HepG2 (cell line): ENCODE measurements around the gene CAVIN2. TPM values are rescaled to one million over a fixed set of nuclear protein-coding genes. Genes with fewer than 3 reads are reported as not detected.
A peak's percentile ranks its signal among the peaks of the same experiment; 100 is the strongest.

Experiments used
- CC2D1A ChIP-seq: sonication (generic); formaldehyde crosslinking; IDR thresholded peaks from 2 replicates; pipeline ENCODE4 v1.8.1; 2023; ENCODE audit warnings: mild to moderate bottlenecking, missing genetic modification reagents
- GATAD2A ChIP-seq: IDR thresholded peaks from 2 replicates; pipeline ENCODE4 v1.6.1; 2016
- NKX3-1 ChIP-seq: sonication (generic); formaldehyde crosslinking; IDR thresholded peaks from 2 replicates; pipeline ENCODE4 v1.5.0; 2020; ENCODE audit warnings: missing genetic modification reagents
- NR2F1 ChIP-seq, 2 experiments: fragments of 450-650 bp in 1 of 2; formaldehyde crosslinking in 1 of 2; IDR thresholded peaks; 2 replicates each; pipeline versions ENCODE4 v1.5.0 to v1.6.1; 2016 to 2020; ENCODE audit warnings: mild to moderate bottlenecking in 1 of 2, missing compliant biosample characterization in 1 of 2, missing genetic modification reagents in 1 of 2, moderate library complexity in 1 of 2
- NRL ChIP-seq: sonication (generic); formaldehyde crosslinking; IDR thresholded peaks from 2 replicates; pipeline ENCODE4 v1.5.0; 2020; ENCODE audit warnings: missing genetic modification reagents, mild to moderate bottlenecking, moderate library complexity, borderline replicate concordance
- ONECUT2 ChIP-seq: sonication (generic); formaldehyde crosslinking; IDR thresholded peaks from 2 replicates; pipeline ENCODE4 v1.4.0; 2020; ENCODE audit warnings: missing genetic modification reagents
- PHF8 ChIP-seq: sonication (generic); formaldehyde crosslinking; IDR thresholded peaks from 2 replicates; pipeline ENCODE4 v1.5.0; 2020; ENCODE audit warnings: missing genetic modification reagents
- SMAD3 ChIP-seq: sonication (generic); formaldehyde crosslinking; IDR thresholded peaks from 2 replicates; pipeline ENCODE4 v1.4.0; 2020; ENCODE audit warnings: missing genetic modification reagents
- XBP1 ChIP-seq: sonication (generic); formaldehyde crosslinking; IDR thresholded peaks from 2 replicates; pipeline ENCODE4 v1.5.0; 2020; ENCODE audit warnings: missing genetic modification reagents
- ZNF274 ChIP-seq: sonication (generic); formaldehyde crosslinking; IDR thresholded peaks from 2 replicates; pipeline ENCODE4 v1.5.1; 2020; ENCODE audit warnings: mild to moderate bottlenecking, missing genetic modification reagents
- ZNF333 ChIP-seq: sonication (generic); formaldehyde crosslinking; IDR thresholded peaks from 2 replicates; pipeline ENCODE4 v1.4.0; 2020; ENCODE audit warnings: mild to moderate bottlenecking, missing genetic modification reagents, borderline replicate concordance
- ZNF547 ChIP-seq: sonication (generic); formaldehyde crosslinking; IDR thresholded peaks from 2 replicates; pipeline ENCODE4 v1.5.1; 2020; ENCODE audit warnings: mild to moderate bottlenecking, missing genetic modification reagents
- ZSCAN30 ChIP-seq: sonication (generic); formaldehyde crosslinking; IDR thresholded peaks from 2 replicates; pipeline ENCODE4 v1.5.0; 2020; ENCODE audit warnings: mild to moderate bottlenecking, missing genetic modification reagents
- polyA plus RNA-seq, 8 experiments: library from polyadenylated mRNA; depleted of rRNA in 3 of 8; stranded (reverse) in 7 of 8; unstranded in 1 of 8; fragments of >200 nt; fragmentation: Illumina TruSeq in 4 of 8; extraction: Trizol in 4 of 8; gene quantifications; 2 replicates each; pipeline versions ENCODE4 v1.2.1 to v1.2.3, GENCODE V29; 2011 to 2016; ENCODE audit warnings: low read depth in 4 of 8, missing spikeins in 1 of 8, mixed read lengths in 1 of 8; ENCODE audit not compliant: insufficient read depth in 1 of 8
- total RNA-seq, 5 experiments: library from RNA; depleted of rRNA; stranded (reverse); fragments of >200 nt; fragmentation: Illumina TruSeq; extraction: Trizol; gene quantifications; 2 replicates each; pipeline ENCODE4 v1.2.3, GENCODE V29; 2016; ENCODE audit warnings: low read depth in 1 of 5
- TF ChIP-seq, protein P1 (sequence below): sonication (generic); formaldehyde crosslinking; IDR thresholded peaks from 2 replicates; pipeline ENCODE4 v1.8.0; 2022; ENCODE audit warnings: mild to moderate bottlenecking, missing genetic modification reagents, moderate library complexity
- TF ChIP-seq, protein P2 (sequence below), 2 experiments: fragments of 450-650 bp in 1 of 2; sonication (generic) in 1 of 2; formaldehyde crosslinking in 1 of 2; IDR thresholded peaks; 2 replicates each; pipeline versions ENCODE4 v1.6.1 to v1.8.0; 2016 to 2022; ENCODE audit warnings: antibody characterized with exemption in 1 of 2, mild to moderate bottlenecking in 1 of 2, missing genetic modification reagents in 1 of 2
- TF ChIP-seq, protein P3 (sequence below): sonication (generic); formaldehyde crosslinking; IDR thresholded peaks from 2 replicates; pipeline ENCODE4 v1.5.0; 2020; ENCODE audit warnings: mild to moderate bottlenecking, low read depth, missing genetic modification reagents, borderline replicate concordance

Gene CAVIN2
- total and polyA plus RNA-seq, 2 of the 13 experiments (the other 11 are each of a cell fraction or from before 2014, with no cell fraction given): 7.6 to 38.8 TPM

DNA sequence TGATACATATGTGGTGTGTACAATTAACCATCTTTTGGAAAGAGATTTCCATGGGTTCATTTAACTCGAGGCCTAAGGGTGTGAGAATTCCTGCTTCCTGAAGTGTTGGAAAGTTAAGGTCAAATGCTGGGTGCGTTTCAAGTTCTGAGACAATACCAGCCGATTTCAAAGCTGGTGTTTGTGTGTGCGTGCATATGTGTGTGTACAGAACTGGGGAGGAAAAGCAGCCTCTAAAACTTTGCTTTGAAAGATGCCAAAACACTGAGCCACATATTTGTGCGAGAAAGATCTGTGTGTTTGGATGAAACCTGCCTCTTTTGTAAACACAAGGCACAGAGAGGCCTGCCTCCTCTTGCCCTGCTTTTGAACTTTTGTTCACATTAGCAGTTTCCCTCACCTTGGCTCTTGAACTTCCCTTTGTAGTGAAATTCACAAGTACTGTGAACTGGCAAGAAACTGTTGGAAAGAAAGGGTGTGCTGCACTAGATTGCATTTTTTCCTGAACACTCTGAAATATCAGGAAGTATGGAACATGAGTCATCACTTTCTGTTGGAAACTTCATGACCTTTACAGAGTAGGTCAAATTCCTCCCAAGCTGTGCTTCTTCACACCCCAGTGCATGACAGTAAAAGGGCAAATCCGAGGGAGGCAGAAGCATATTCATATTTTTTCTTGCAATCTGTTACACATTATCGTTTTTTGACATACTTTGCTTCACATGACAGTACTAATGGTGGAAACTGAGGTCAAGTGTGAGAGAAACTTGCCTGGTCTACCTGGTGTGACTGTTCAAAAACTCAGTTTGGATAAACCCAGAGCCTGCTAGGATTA lies 20.0 kb upstream of the CAVIN2 start (continued):
- TF ChIP-seq ZNF333 (CRISPR knock-in tag) (no peak), XBP1 (CRISPR knock-in tag) (peak; percentile 72; the same call in 1 of the 2 replicates), ZNF547 (peak; percentile 67), NKX3-1 (CRISPR knock-in tag) (peak; percentile 95), ZSCAN30 (CRISPR knock-in tag) (no peak), GATAD2A (CRISPR knock-in tag) (peak; percentile 98), CC2D1A (CRISPR knock-in tag) (peak; percentile 77; the same call in 1 of the 2 replicates), SMAD3 (CRISPR knock-in tag) (peak; percentile 95), ONECUT2 (CRISPR knock-in tag) (peak; percentile 47; the same call in 1 of the 2 replicates), NR2F1 (CRISPR knock-in tag; IDR thresholded peaks at IDR 0.05) (peak; percentile 97 to 100), ZNF274 (0 out of 2 replicates have a peak, but pooled peaks have one; percentile 16), PHF8 (CRISPR knock-in tag) (peak; percentile 37; the same call in 1 of the 2 replicates), NRL (CRISPR knock-in tag) (no peak)
- TF ChIP-seq, protein P1, sequence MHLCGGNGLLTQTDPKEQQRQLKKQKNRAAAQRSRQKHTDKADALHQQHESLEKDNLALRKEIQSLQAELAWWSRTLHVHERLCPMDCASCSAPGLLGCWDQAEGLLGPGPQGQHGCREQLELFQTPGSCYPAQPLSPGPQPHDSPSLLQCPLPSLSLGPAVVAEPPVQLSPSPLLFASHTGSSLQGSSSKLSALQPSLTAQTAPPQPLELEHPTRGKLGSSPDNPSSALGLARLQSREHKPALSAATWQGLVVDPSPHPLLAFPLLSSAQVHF (CRISPR knock-in tag): no peak
- TF ChIP-seq, protein P2, sequence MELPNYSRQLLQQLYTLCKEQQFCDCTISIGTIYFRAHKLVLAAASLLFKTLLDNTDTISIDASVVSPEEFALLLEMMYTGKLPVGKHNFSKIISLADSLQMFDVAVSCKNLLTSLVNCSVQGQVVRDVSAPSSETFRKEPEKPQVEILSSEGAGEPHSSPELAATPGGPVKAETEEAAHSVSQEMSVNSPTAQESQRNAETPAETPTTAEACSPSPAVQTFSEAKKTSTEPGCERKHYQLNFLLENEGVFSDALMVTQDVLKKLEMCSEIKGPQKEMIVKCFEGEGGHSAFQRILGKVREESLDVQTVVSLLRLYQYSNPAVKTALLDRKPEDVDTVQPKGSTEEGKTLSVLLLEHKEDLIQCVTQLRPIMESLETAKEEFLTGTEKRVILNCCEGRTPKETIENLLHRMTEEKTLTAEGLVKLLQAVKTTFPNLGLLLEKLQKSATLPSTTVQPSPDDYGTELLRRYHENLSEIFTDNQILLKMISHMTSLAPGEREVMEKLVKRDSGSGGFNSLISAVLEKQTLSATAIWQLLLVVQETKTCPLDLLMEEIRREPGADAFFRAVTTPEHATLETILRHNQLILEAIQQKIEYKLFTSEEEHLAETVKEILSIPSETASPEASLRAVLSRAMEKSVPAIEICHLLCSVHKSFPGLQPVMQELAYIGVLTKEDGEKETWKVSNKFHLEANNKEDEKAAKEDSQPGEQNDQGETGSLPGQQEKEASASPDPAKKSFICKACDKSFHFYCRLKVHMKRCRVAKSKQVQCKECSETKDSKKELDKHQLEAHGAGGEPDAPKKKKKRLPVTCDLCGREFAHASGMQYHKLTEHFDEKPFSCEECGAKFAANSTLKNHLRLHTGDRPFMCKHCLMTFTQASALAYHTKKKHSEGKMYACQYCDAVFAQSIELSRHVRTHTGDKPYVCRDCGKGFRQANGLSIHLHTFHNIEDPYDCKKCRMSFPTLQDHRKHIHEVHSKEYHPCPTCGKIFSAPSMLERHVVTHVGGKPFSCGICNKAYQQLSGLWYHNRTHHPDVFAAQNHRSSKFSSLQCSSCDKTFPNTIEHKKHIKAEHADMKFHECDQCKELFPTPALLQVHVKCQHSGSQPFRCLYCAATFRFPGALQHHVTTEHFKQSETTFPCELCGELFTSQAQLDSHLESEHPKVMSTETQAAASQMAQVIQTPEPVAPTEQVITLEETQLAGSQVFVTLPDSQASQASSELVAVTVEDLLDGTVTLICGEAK (IDR thresholded peaks at IDR 0.05): no peak
- TF ChIP-seq, protein P2 (CRISPR knock-in tag; IDR thresholded peaks at IDR 0.05): no peak; the same call in 1 of the 2 replicates
- TF ChIP-seq, protein P3, sequence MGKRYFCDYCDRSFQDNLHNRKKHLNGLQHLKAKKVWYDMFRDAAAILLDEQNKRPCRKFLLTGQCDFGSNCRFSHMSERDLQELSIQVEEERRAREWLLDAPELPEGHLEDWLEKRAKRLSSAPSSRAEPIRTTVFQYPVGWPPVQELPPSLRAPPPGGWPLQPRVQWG (CRISPR knock-in tag): no peak
